ENCODE data around the gene SMC1B. TPM values are rescaled to one million over a fixed set of nuclear protein-coding genes. Genes with fewer than 3 reads are reported as not detected.

The SMC1B gene
- polyA plus RNA-seq, 3 donors: not detected

- intact Hi-C loops (cut with micrococcal nuclease): loop anchor here in 1 of 2 donors (2.0 kb wide), 1 partner anchor 14 kb away; no protein-coding TSS in a partner anchor
- Histone ChIP-seq H3K4me1 (ENCODE audit: control insufficient read depth in 1 of 2, insufficient read depth in 2 of 2, low read length in 2 of 2) (peaks cover 25 to 35% of the 10 kb centered on the region in 2 donors), H3K9me3 (replicated peaks in 1 of 2; ENCODE audit: control insufficient read depth in 1 of 2, insufficient read depth in 1 of 2, low read length in 2 of 2) (no peaks in the 10 kb centered on the region), H3K27me3 (ENCODE audit: control insufficient read depth in 2 of 2, insufficient read depth in 2 of 2, low read length in 2 of 2) (no peaks in the 10 kb centered on the region), H3K36me3 (replicated peaks in 1 of 2; ENCODE audit: control insufficient read depth in 1 of 2, insufficient read depth in 2 of 2, low read length in 2 of 2) (no peaks in the 10 kb centered on the region), H3K79me2 (ENCODE audit: insufficient read depth, low read length) (no peaks in the 10 kb centered on the region), H3K4me2 (replicated peaks; ENCODE audit: extremely low read depth, low read length, poor library complexity, severe bottlenecking) (no peak overlapping the region), H2AFZ (ENCODE audit: insufficient read depth, low read depth, low read length, poor library complexity, severe bottlenecking) (no peak overlapping the region), H3K4me3 (replicated peaks in 1 of 3; ENCODE audit: low read depth in 2 of 3, low read length in 3 of 3) (no peak overlapping the region), H3K27ac (ENCODE audit: low read depth in 1 of 2, low read length in 2 of 2) (no peak overlapping the region), H4K20me1 (ENCODE audit: insufficient read depth, low read length) (no peaks in the 10 kb centered on the region), H3K9ac (ENCODE audit: insufficient read depth, low read length, poor library complexity, severe bottlenecking) (no peak overlapping the region)
- peak overlapping the region in 6 of 7 donors; percentile 63 to 92 (median 74) for H3K27ac Mint-ChIP-seq
- no peaks in the 10 kb centered on the region for H3K9me3 Mint-ChIP-seq
- no peak for TF ChIP-seq CTCF (IDR thresholded peaks at IDR 0.05)
- peak in 1 of 3 donors; percentile 18 for DNase-seq
- H3K36me3 Mint-ChIP-seq: peaks cover 0 to 2% of the 10 kb centered on the region in 2 donors
- H3K4me1 Mint-ChIP-seq: peaks cover 38% of the 10 kb centered on the region
- WGBS (ENCODE audit: insufficient coverage): 61% methylated on average over 3 of the region's 7 CpGs
- peaks cover 0 to 4% (median 2%) of the 10 kb centered on the region in 3 donors for H3K27me3 Mint-ChIP-seq (ENCODE audit: low read depth in 3 of 3)
- H3K4me3 Mint-ChIP-seq: no peak overlapping the region
Measured at GRCh38 chr22:45303181-45303580, 110.2 kb downstream of the SMC1B start.

- WGBS (ENCODE audit: insufficient coverage): 80% methylated on average over 4 of the region's 8 CpGs
- Mint-ChIP-seq H3K9me3 (no peaks in the 10 kb centered on the region), H3K4me3 (no peak overlapping the region), H3K27ac (peak overlapping the region; percentile 73 to 94 (median 87)), H3K4me1 (peaks cover 38% of the 10 kb centered on the region), H3K27me3 (ENCODE audit: low read depth in 3 of 3) (peaks cover 0 to 6% (median 3%) of the 10 kb centered on the region in 3 donors), H3K36me3 (peaks cover 0 to 3% of the 10 kb centered on the region in 2 donors)
- Histone ChIP-seq H3K9ac (ENCODE audit: insufficient read depth, low read length, poor library complexity, severe bottlenecking) (no peak overlapping the region), H3K9me3 (replicated peaks in 1 of 2; ENCODE audit: control insufficient read depth in 1 of 2, insufficient read depth in 1 of 2, low read length in 2 of 2) (no peaks in the 10 kb centered on the region), H3K27me3 (ENCODE audit: control insufficient read depth in 2 of 2, insufficient read depth in 2 of 2, low read length in 2 of 2) (no peaks in the 10 kb centered on the region), H4K20me1 (ENCODE audit: insufficient read depth, low read length) (no peaks in the 10 kb centered on the region), H3K27ac (ENCODE audit: low read depth in 1 of 2, low read length in 2 of 2) (no peak overlapping the region), H3K4me2 (replicated peaks; ENCODE audit: extremely low read depth, low read length, poor library complexity, severe bottlenecking) (no peak overlapping the region), H2AFZ (ENCODE audit: insufficient read depth, low read depth, low read length, poor library complexity, severe bottlenecking) (no peak overlapping the region), H3K79me2 (ENCODE audit: insufficient read depth, low read length) (no peaks in the 10 kb centered on the region), H3K4me1 (ENCODE audit: control insufficient read depth in 1 of 2, insufficient read depth in 2 of 2, low read length in 2 of 2) (peaks cover 25 to 35% of the 10 kb centered on the region in 2 donors), H3K4me3 (replicated peaks in 1 of 3; ENCODE audit: low read depth in 2 of 3, low read length in 3 of 3) (no peak overlapping the region), H3K36me3 (replicated peaks in 1 of 2; ENCODE audit: control insufficient read depth in 1 of 2, insufficient read depth in 2 of 2, low read length in 2 of 2) (no peaks in the 10 kb centered on the region)
- TF ChIP-seq CTCF (IDR thresholded peaks at IDR 0.05): no peak
- intact Hi-C loops (cut with micrococcal nuclease): loop anchor here in 1 of 2 donors (2.0 kb wide), 1 partner anchor 14 kb away; no protein-coding TSS in a partner anchor
- peak in 1 of 3 donors; percentile 30 for DNase-seq
Measured at GRCh38 chr22:45302751-45303150, 110.6 kb downstream of the SMC1B start.

Data from CD14-positive monocyte (primary cell).